Liver (tissue), 9 donors: ENCODE data around the gene NFIX. TPM values are rescaled to one million over a fixed set of nuclear protein-coding genes. Genes with fewer than 3 reads are reported as not detected.
A peak's percentile ranks its signal among the peaks of the same experiment; 100 is the strongest.

Experiments
- DNase-seq: peaks from one replicate; pipeline ENCODE4 v3.0.0-alpha.2; 2017; ENCODE audit warnings: low spot score
- H3K27ac ChIP-seq, 2 donors: one replicate each; pipeline ENCODE4 v1.7.0; 2013; ENCODE audit warnings: inconsistent platforms in 2 of 2, low read length in 2 of 2, control low read depth in 1 of 2, low read depth in 1 of 2, mild to moderate bottlenecking in 1 of 2
- H3K27me3 ChIP-seq, 4 donors: one replicate each; pipeline versions ENCODE4 v1.6.1 to v1.7.0; 2013; ENCODE audit warnings: low read length in 3 of 4, inconsistent platforms in 1 of 4, mild to moderate bottlenecking in 1 of 4, moderate library complexity in 1 of 4; ENCODE audit not compliant: control insufficient read depth in 4 of 4, insufficient read depth in 4 of 4
- H3K36me3 ChIP-seq, 4 donors: one replicate each; pipeline versions ENCODE4 v1.6.1 to v1.7.0; 2013; ENCODE audit warnings: low read length in 3 of 4, mild to moderate bottlenecking in 3 of 4, low read depth in 1 of 4, moderate library complexity in 1 of 4; ENCODE audit not compliant: control insufficient read depth in 4 of 4, insufficient read depth in 3 of 4
- H3K4me1 ChIP-seq, 4 donors: one replicate each; pipeline versions ENCODE4 v1.6.1 to v1.7.0; 2013; ENCODE audit warnings: low read length in 3 of 4, mild to moderate bottlenecking in 3 of 4, moderate library complexity in 1 of 4; ENCODE audit not compliant: control insufficient read depth in 4 of 4, insufficient read depth in 4 of 4
- H3K4me3 ChIP-seq, 3 donors: one replicate each; pipeline versions ENCODE4 v1.6.1 to v1.7.0; 2013; ENCODE audit warnings: low read length in 3 of 3, control low read depth in 1 of 3, low read depth in 1 of 3, mild to moderate bottlenecking in 1 of 3
- H3K9ac ChIP-seq, 2 donors: one replicate each; pipeline ENCODE4 v1.7.0; 2013; ENCODE audit warnings: low read length in 2 of 2, mild to moderate bottlenecking in 2 of 2, moderate library complexity in 2 of 2, control low read depth in 1 of 2, low read depth in 1 of 2
- H3K9me3 ChIP-seq, 4 donors: one replicate each; pipeline versions ENCODE4 v1.6.1 to v1.7.0; 2013; ENCODE audit warnings: low read length in 3 of 4; ENCODE audit not compliant: control insufficient read depth in 4 of 4
- CTCF ChIP-seq: fragments of 150-350 bp; IDR thresholded peaks from 2 replicates; pipeline ENCODE4 v1.5.1; 2017; ENCODE audit warnings: improper control_type of control experiment, low read depth, low read length; ENCODE audit not compliant: missing input control
- EGR1 ChIP-seq, 2 donors: IDR thresholded peaks; 2 replicates each; pipeline ENCODE4 v1.6.1; 2016 to 2018; ENCODE audit warnings: antibody characterized with exemption in 2 of 2, low read depth in 2 of 2
- FOXA1 ChIP-seq: IDR thresholded peaks from 2 replicates; pipeline ENCODE4 v1.6.1; 2016; ENCODE audit warnings: antibody characterized with exemption
- FOXA2 ChIP-seq: IDR thresholded peaks from 2 replicates; pipeline ENCODE4 v1.6.1; 2016; ENCODE audit warnings: antibody characterized with exemption
- GABPA ChIP-seq, 2 donors: IDR thresholded peaks in 1 of 2; conservative IDR thresholded peaks in 1 of 2; 2 replicates each; pipeline ENCODE4 v1.6.1; 2016; ENCODE audit warnings: antibody characterized with exemption in 2 of 2, mild to moderate bottlenecking in 1 of 2, moderate library complexity in 1 of 2
- HNF4A ChIP-seq, 2 donors: conservative IDR thresholded peaks; 2 replicates each; pipeline ENCODE4 v1.6.1; 2016; ENCODE audit warnings: antibody characterized with exemption in 2 of 2, mild to moderate bottlenecking in 2 of 2
- HNF4G ChIP-seq: IDR thresholded peaks from 2 replicates; pipeline ENCODE4 v1.6.1; 2016; ENCODE audit warnings: antibody characterized with exemption
- JUND ChIP-seq, 2 donors: IDR thresholded peaks; 2 replicates each; pipeline ENCODE4 v1.6.1; 2016; ENCODE audit warnings: antibody characterized with exemption in 2 of 2
- NR2F2 ChIP-seq: IDR thresholded peaks from 2 replicates; pipeline ENCODE4 v1.6.1; 2016; ENCODE audit warnings: antibody characterized with exemption
- YY1 ChIP-seq: IDR thresholded peaks from 2 replicates; pipeline ENCODE4 v1.6.1; 2016; ENCODE audit warnings: antibody characterized with exemption, mild to moderate bottlenecking
- ZBTB33 ChIP-seq: IDR thresholded peaks from 2 replicates; pipeline ENCODE4 v1.6.1; 2016; ENCODE audit warnings: antibody characterized with exemption
- WGBS: extraction: QIAGEN DNeasy Blood & Tissue Kit; methylation state at CpG from one replicate; pipeline ENCODE4 v1.1.7; 2013; 5-methylcytosine and 5-hydroxymethylcytosine counted together
- polyA plus RNA-seq, 2 donors: library from polyadenylated mRNA; stranded (reverse) in 1 of 2; unstranded in 1 of 2; fragments of 200-250 nt in 1 of 2; fragments of >200 nt in 1 of 2; fragmentation: Nextera tagmentation in 1 of 2; extraction: Ambion mirVana in 1 of 2; gene quantifications; one replicate each; pipeline versions ENCODE4 v1.2.1 to v1.2.3, GENCODE V29; 2013 to 2015
- total RNA-seq, 2 donors: library from RNA; depleted of rRNA; stranded (reverse); fragments of >200 nt; gene quantifications; one replicate each; pipeline ENCODE4 v1.2.3, GENCODE V29; 2014
- TF ChIP-seq, protein P1 (sequence below): IDR thresholded peaks from 2 replicates; pipeline ENCODE4 v1.6.1; 2016; ENCODE audit warnings: antibody characterized with exemption, mild to moderate bottlenecking
- donor health status: healthy.
- donor health status: healthy.
- donor health status: healthy.
- donor health status: healthy.
- donor health status: healthy.

NFIX gene
- total and polyA plus RNA-seq, 4 donors = 3.3 to 18.4 (median 12.6) TPM

DNA sequence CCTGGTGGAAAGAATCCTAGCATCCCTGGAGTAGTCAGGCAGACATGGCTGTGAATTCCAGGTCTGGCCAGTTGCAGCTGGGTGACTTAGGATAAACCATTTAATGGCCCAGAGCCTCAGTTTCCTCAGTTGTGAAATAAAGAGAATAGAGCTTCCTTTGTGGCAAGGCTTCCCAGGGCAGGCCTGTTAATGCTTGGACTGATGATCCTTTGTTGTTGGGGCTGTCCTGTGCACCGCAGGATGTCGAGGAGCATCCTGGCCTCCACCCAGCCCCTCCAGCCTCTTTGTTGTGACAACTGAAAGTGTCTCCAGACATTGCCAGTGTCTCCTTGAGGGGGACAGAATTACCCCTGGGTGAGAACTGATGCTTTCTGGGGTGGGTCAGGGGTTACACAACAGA is 91.1 kb downstream of the NFIX start:
- H3K9me3 ChIP-seq = no peaks in the 10 kb centered on the region
- peaks cover 2 to 45% (median 27%) of the 10 kb centered on the region in 4 donors for H3K4me1 ChIP-seq
- DNase-seq = no peak
- H3K36me3 ChIP-seq = no peaks in the 10 kb centered on the region
- no peak overlapping the region for H3K4me3 ChIP-seq
- TF ChIP-seq ZBTB33 (no peak), CTCF (no peak), FOXA1 (no peak), EGR1 (IDR thresholded peaks at IDR 0.05; ENCODE audit: low read depth in 2 of 2) (no peak), NR2F2 (no peak), FOXA2 (no peak), GABPA (IDR thresholded peaks at IDR 0.05 in 1 of 2, conservative IDR thresholded peaks at IDR 0.05 in 1 of 2) (no peak), HNF4A (conservative IDR thresholded peaks at IDR 0.05) (no peak), YY1 (no peak), HNF4G (no peak)
- TF ChIP-seq, protein P1, sequence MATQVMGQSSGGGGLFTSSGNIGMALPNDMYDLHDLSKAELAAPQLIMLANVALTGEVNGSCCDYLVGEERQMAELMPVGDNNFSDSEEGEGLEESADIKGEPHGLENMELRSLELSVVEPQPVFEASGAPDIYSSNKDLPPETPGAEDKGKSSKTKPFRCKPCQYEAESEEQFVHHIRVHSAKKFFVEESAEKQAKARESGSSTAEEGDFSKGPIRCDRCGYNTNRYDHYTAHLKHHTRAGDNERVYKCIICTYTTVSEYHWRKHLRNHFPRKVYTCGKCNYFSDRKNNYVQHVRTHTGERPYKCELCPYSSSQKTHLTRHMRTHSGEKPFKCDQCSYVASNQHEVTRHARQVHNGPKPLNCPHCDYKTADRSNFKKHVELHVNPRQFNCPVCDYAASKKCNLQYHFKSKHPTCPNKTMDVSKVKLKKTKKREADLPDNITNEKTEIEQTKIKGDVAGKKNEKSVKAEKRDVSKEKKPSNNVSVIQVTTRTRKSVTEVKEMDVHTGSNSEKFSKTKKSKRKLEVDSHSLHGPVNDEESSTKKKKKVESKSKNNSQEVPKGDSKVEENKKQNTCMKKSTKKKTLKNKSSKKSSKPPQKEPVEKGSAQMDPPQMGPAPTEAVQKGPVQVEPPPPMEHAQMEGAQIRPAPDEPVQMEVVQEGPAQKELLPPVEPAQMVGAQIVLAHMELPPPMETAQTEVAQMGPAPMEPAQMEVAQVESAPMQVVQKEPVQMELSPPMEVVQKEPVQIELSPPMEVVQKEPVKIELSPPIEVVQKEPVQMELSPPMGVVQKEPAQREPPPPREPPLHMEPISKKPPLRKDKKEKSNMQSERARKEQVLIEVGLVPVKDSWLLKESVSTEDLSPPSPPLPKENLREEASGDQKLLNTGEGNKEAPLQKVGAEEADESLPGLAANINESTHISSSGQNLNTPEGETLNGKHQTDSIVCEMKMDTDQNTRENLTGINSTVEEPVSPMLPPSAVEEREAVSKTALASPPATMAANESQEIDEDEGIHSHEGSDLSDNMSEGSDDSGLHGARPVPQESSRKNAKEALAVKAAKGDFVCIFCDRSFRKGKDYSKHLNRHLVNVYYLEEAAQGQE = no peak
- 90% methylated on average over 2 of the region's 2 CpGs for WGBS
- H3K27me3 ChIP-seq = no peaks in the 10 kb centered on the region
- no peak overlapping the region for H3K27ac ChIP-seq
- H3K9ac ChIP-seq = no peak overlapping the region

DNA sequence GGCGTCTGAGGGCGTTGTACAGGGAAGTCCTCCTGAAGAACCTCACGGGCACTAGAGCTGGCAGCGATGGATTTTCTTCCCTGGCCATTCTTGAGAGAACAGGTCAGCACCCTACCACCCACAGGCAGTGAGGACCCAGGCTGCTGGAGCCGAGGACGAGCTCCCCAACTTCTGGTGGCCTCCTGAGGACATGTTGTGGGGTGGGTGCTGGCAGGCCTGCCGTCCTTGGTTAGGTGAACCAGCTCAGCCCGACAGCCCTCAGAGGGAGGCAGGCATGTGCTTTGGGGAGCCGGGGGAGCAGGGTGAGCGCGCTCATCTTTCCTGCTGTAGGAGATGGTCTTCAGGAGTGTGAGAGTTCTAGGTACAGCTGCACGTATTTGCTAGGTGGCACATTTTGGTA is 92.0 kb downstream of the NFIX start:
- no peak for DNase-seq
- H3K4me3 ChIP-seq = no peak overlapping the region
- peak overlapping the region; percentile 35 to 43 for H3K27ac ChIP-seq
- H3K4me1 ChIP-seq = peaks cover 3 to 45% (median 25%) of the 10 kb centered on the region in 4 donors
- H3K27me3 ChIP-seq = no peaks in the 10 kb centered on the region
- H3K9me3 ChIP-seq = no peaks in the 10 kb centered on the region
- no peak overlapping the region for H3K9ac ChIP-seq
- TF ChIP-seq FOXA1 = no peak
- no peak for TF ChIP-seq JUND (IDR thresholded peaks at IDR 0.05)
- TF ChIP-seq EGR1 (IDR thresholded peaks at IDR 0.05; ENCODE audit: low read depth in 2 of 2) = no peak
- H3K36me3 ChIP-seq = no peaks in the 10 kb centered on the region
- WGBS = 94% methylated on average over 12 of the region's 12 CpGs
